ENCODE data around the gene SPATA31D1. TPM values are rescaled to one million over a fixed set of nuclear protein-coding genes. Genes with fewer than 3 reads are reported as not detected.
"Not testable (repeated sequence)": the region's sequence is repeated elsewhere in the genome, so short reads cannot be mapped to it uniquely, and the experiment has no call there.

The SPATA31D1 gene
- total RNA-seq (2021): not detected in 3 replicates
- not detected for Bru-seq, nascent RNA
- long read RNA-seq, experiment 1: 0 reads
- long read RNA-seq, experiment 2: 0 reads
- long read RNA-seq, experiment 3: 0 reads

DNA sequence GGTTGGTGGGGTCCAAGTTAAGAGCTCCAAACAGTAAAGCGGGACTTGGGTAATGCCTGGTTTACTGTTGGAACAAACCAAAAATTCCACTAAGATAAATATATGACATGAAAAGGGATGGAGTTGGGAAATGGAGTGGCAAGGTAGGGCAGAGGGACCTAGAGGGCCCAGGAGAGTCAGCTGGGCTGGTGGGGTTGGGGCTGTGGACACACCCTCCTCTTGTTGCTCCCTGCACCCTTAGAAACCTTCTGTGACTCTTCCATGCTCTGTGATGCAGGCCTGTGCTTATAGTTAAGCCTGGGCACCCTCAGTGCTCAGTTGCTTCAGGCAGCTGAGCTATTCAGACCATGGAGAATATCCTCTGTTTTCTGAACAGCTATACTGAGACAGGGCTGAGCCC lies at the start of gene SPATA31D1:
TSS of gene SPATA31D1 (plus strand) at position 301 of the 400 bp plus-strand sequence. CDS start at position 348, 47 bp downstream.
- DNase-seq (ENCODE audit: low spot score); H3K4me3 Mint-ChIP-seq; H3K36me3 Mint-ChIP-seq; H3K27ac Mint-ChIP-seq; ATAC-seq; H3K4me1 Mint-ChIP-seq; CTCF ChIA-PET; POLR2A ChIA-PET; H3K27me3 Mint-ChIP-seq (ENCODE audit: low read depth): not testable (repeated sequence)
- peaks cover 23% of the 10 kb centered on the region for H3K9me3 Mint-ChIP-seq

DNA sequence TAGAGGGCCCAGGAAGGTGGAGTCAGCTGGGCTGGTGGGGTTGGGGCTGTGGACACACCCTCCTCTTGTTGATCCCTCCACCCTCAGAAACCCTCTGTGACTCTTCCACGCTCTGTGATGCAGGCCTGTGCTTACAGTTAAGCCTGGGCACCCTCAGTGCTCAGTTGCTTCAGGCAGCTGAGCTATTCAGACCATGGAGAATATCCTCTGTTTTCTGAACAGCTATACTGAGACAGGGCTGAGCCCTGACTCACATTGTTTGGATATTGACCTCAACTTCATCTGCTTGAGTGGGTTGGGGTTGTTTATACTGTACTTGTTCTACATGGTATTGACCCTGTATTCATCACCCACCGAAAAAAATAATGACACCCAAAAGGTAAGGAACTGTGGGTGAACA lies 45.2 kb upstream of the SPATA31D1 start, which contains the start of gene SPATA31D3:
TSS of gene SPATA31D3 (plus strand) at position 108 of the 400 bp plus-strand sequence. CDS start at position 194, 86 bp downstream.
- CTCF ChIA-PET; H3K36me3 Mint-ChIP-seq; H3K27ac Mint-ChIP-seq; H3K4me1 Mint-ChIP-seq; H3K9me3 Mint-ChIP-seq; H3K27me3 Mint-ChIP-seq (ENCODE audit: low read depth); DNase-seq (ENCODE audit: low spot score); POLR2A ChIA-PET; H3K4me3 Mint-ChIP-seq; ATAC-seq: not testable (repeated sequence)

DNA sequence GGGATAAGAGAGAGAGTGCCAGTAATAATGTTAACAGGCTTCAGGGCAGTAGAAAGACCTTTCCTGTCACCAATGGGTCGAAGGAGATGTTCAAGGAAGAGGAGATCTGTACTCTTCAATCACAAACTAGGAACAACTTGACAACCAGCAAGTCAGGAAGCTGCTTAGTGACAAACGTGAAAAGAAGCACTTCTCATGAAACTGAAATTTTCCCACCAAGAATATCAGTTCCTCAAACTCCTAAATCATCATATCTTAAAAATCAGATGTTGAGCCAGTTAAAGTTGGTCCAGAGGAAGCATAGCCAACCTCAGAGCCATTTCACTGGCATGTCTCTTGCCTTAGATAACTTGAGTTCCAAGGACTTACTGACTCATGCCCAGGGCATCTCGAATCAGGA lies 39.9 kb upstream of the SPATA31D1 start:
- H3K4me3 Mint-ChIP-seq; H3K27ac Mint-ChIP-seq; H3K27me3 Mint-ChIP-seq (ENCODE audit: low read depth); POLR2A ChIA-PET; H3K4me1 Mint-ChIP-seq; H3K36me3 Mint-ChIP-seq; DNase-seq (ENCODE audit: low spot score); ATAC-seq; CTCF ChIA-PET: not testable (repeated sequence)
- H3K9me3 Mint-ChIP-seq: peaks cover 17% of the 10 kb centered on the region

DNA sequence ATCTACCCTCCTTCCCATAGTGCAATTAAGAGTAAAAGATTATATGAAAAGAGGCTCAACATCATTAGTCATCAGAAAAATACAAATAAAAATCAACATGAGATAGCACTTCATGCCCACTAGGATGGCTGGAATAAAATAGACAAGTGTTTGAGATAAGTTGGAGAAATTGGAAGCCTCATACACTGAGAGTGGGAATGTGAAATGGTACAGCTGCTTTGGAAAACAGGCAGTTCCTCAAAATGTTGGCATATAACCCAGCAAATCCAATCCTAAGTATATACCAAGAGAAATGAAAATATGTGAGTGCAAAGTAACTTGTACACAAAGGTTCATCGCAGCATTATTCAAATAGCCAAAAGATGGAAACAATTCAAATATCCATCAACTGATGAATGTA lies 35.5 kb upstream of the SPATA31D1 start:
- TF ChIP-seq, protein P1, sequence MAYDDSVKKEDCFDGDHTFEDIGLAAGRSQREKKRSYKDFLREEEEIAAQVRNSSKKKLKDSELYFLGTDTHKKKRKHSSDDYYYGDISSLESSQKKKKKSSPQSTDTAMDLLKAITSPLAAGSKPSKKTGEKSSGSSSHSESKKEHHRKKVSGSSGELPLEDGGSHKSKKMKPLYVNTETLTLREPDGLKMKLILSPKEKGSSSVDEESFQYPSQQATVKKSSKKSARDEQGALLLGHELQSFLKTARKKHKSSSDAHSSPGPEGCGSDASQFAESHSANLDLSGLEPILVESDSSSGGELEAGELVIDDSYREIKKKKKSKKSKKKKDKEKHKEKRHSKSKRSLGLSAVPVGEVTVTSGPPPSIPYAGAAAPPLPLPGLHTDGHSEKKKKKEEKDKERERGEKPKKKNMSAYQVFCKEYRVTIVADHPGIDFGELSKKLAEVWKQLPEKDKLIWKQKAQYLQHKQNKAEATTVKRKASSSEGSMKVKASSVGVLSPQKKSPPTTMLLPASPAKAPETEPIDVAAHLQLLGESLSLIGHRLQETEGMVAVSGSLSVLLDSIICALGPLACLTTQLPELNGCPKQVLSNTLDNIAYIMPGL (CRISPR knock-in tag; IDR thresholded peaks at IDR 0.05): no peak
- TF ChIP-seq ZNF138 (CRISPR knock-in tag; conservative IDR thresholded peaks at IDR 0.05) (no peak), NR3C1 (CRISPR knock-in tag; conservative IDR thresholded peaks at IDR 0.05; ENCODE audit: low read depth) (no peak), RORB (CRISPR knock-in tag; IDR thresholded peaks at IDR 0.05) (no peak), ZNF423 (CRISPR knock-in tag; IDR thresholded peaks at IDR 0.05) (no peak), ATF1 (CRISPR knock-in tag; IDR thresholded peaks at IDR 0.05) (no peak), SMAD3 (CRISPR knock-in tag; IDR thresholded peaks at IDR 0.05; ENCODE audit: borderline replicate concordance) (no peak), NR1H2 (CRISPR knock-in tag; IDR thresholded peaks at IDR 0.05) (no peak), ETV6 (CRISPR knock-in tag; IDR thresholded peaks at IDR 0.05) (no peak), NR2C2 (CRISPR knock-in tag; IDR thresholded peaks at IDR 0.05) (no peak), IRF2 (CRISPR knock-in tag; IDR thresholded peaks at IDR 0.05; ENCODE audit: borderline replicate concordance, low read depth) (no peak)
- TF ChIP-seq, protein P2, sequence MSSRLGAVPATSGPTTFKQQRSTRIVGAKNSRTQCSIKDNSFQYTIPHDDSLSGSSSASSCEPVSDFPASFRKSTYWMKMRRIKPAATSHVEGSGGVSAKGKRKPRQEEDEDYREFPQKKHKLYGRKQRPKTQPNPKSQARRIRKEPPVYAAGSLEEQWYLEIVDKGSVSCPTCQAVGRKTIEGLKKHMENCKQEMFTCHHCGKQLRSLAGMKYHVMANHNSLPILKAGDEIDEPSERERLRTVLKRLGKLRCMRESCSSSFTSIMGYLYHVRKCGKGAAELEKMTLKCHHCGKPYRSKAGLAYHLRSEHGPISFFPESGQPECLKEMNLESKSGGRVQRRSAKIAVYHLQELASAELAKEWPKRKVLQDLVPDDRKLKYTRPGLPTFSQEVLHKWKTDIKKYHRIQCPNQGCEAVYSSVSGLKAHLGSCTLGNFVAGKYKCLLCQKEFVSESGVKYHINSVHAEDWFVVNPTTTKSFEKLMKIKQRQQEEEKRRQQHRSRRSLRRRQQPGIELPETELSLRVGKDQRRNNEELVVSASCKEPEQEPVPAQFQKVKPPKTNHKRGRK (CRISPR knock-in tag; IDR thresholded peaks at IDR 0.05; ENCODE audit: borderline replicate concordance): no peak
- TF ChIP-seq, protein P3, sequence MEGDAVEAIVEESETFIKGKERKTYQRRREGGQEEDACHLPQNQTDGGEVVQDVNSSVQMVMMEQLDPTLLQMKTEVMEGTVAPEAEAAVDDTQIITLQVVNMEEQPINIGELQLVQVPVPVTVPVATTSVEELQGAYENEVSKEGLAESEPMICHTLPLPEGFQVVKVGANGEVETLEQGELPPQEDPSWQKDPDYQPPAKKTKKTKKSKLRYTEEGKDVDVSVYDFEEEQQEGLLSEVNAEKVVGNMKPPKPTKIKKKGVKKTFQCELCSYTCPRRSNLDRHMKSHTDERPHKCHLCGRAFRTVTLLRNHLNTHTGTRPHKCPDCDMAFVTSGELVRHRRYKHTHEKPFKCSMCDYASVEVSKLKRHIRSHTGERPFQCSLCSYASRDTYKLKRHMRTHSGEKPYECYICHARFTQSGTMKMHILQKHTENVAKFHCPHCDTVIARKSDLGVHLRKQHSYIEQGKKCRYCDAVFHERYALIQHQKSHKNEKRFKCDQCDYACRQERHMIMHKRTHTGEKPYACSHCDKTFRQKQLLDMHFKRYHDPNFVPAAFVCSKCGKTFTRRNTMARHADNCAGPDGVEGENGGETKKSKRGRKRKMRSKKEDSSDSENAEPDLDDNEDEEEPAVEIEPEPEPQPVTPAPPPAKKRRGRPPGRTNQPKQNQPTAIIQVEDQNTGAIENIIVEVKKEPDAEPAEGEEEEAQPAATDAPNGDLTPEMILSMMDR (IDR thresholded peaks at IDR 0.05): no peak
- TF ChIP-seq, protein P4, sequence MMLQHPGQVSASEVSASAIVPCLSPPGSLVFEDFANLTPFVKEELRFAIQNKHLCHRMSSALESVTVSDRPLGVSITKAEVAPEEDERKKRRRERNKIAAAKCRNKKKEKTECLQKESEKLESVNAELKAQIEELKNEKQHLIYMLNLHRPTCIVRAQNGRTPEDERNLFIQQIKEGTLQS (CRISPR knock-in tag; conservative IDR thresholded peaks at IDR 0.05): no peak
- TF ChIP-seq, protein P5, sequence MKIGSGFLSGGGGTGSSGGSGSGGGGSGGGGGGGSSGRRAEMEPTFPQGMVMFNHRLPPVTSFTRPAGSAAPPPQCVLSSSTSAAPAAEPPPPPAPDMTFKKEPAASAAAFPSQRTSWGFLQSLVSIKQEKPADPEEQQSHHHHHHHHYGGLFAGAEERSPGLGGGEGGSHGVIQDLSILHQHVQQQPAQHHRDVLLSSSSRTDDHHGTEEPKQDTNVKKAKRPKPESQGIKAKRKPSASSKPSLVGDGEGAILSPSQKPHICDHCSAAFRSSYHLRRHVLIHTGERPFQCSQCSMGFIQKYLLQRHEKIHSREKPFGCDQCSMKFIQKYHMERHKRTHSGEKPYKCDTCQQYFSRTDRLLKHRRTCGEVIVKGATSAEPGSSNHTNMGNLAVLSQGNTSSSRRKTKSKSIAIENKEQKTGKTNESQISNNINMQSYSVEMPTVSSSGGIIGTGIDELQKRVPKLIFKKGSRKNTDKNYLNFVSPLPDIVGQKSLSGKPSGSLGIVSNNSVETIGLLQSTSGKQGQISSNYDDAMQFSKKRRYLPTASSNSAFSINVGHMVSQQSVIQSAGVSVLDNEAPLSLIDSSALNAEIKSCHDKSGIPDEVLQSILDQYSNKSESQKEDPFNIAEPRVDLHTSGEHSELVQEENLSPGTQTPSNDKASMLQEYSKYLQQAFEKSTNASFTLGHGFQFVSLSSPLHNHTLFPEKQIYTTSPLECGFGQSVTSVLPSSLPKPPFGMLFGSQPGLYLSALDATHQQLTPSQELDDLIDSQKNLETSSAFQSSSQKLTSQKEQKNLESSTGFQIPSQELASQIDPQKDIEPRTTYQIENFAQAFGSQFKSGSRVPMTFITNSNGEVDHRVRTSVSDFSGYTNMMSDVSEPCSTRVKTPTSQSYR (CRISPR knock-in tag; IDR thresholded peaks at IDR 0.05): no peak
- Mint-ChIP-seq H3K27ac (no peak overlapping the region), H3K27me3 (ENCODE audit: low read depth) (peaks cover 7% of the 10 kb centered on the region; the same call in 1 of the 2 replicates), H3K4me3 (no peak overlapping the region), H3K36me3 (peaks cover 34% of the 10 kb centered on the region), H3K4me1 (no peaks in the 10 kb centered on the region), H3K9me3 (peaks cover 56% of the 10 kb centered on the region)
- no peak for ATAC-seq
- no peak for DNase-seq (ENCODE audit: low spot score)
- POLR2A ChIA-PET: no interaction called here
- CTCF ChIA-PET: no interaction called here

Measured in WTC11 (cell line).